Measurements from ENCODE around the gene IGDCC3. TPM values are rescaled to one million over a fixed set of nuclear protein-coding genes. Genes with fewer than 3 reads are reported as not detected.

The IGDCC3 gene
- total and polyA plus RNA-seq, 10 donors: 0.03 to 0.34 (median 0.03) TPM; not detected in 7

DNA sequence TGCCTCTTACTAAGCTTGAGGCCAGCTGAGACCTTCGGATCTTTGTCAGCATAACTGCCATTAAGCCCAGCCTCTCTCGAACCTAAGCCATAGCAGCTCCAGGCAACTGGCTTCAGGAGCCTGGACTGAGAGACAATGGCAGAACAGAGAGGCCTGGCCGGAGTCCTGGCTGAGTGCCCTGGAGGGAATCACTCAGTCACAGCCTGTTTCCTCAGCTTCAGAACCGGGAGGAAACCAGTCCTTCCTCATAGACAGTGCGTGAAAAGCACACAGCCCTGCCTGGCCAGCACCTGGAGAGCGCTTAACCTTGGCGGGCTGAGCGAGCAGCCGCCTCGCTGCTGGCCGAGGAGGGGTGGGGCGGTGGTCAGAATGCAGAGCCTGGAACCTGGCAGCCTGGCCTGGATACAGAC is 51.7 kb downstream of the IGDCC3 start:
- Histone ChIP-seq H3K27me3 (replicated peaks in 1 of 7) (peaks cover 0 to 26% (median 0%) of the 10 kb centered on the region in 7 donors), H3K9me3 (no peaks in the 10 kb centered on the region), H3K36me3 (no peaks in the 10 kb centered on the region), H3K27ac (no peak overlapping the region), H3K4me1 (peaks cover 0 to 7% (median 0%) of the 10 kb centered on the region in 6 donors), H3K4me3 (no peak overlapping the region)
- 14 to 30% (median 20%) methylated on average over 5 to 12 of the region's 12 CpGs for WGBS, 5 donors
- no peak for DNase-seq
- intact Hi-C loops (cut with DNase I; ENCODE audit: low total_unique reads): no loop called here
- peak in 1 of 3 donors; percentile 31 for TF ChIP-seq POLR2AphosphoS5 (IDR thresholded peaks at IDR 0.05)
- TF ChIP-seq POLR2A (IDR thresholded peaks at IDR 0.05): no peak
- TF ChIP-seq, protein P1, sequence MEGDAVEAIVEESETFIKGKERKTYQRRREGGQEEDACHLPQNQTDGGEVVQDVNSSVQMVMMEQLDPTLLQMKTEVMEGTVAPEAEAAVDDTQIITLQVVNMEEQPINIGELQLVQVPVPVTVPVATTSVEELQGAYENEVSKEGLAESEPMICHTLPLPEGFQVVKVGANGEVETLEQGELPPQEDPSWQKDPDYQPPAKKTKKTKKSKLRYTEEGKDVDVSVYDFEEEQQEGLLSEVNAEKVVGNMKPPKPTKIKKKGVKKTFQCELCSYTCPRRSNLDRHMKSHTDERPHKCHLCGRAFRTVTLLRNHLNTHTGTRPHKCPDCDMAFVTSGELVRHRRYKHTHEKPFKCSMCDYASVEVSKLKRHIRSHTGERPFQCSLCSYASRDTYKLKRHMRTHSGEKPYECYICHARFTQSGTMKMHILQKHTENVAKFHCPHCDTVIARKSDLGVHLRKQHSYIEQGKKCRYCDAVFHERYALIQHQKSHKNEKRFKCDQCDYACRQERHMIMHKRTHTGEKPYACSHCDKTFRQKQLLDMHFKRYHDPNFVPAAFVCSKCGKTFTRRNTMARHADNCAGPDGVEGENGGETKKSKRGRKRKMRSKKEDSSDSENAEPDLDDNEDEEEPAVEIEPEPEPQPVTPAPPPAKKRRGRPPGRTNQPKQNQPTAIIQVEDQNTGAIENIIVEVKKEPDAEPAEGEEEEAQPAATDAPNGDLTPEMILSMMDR (IDR thresholded peaks at IDR 0.05 in 8 of 11, conservative IDR thresholded peaks at IDR 0.05 in 3 of 11): no peak

- Histone ChIP-seq H3K27ac (no peak overlapping the region), H3K9me3 (no peaks in the 10 kb centered on the region), H3K4me3 (no peak overlapping the region), H3K27me3 (replicated peaks in 1 of 7) (peaks cover 0 to 26% (median 0%) of the 10 kb centered on the region in 7 donors), H3K36me3 (no peaks in the 10 kb centered on the region), H3K4me1 (peaks cover 0 to 7% (median 0%) of the 10 kb centered on the region in 6 donors)
- DNase-seq: no peak
- intact Hi-C loops (cut with DNase I; ENCODE audit: low total_unique reads): no loop called here
- no peak for TF ChIP-seq POLR2A (IDR thresholded peaks at IDR 0.05)
- TF ChIP-seq, protein P1 (IDR thresholded peaks at IDR 0.05 in 8 of 11, conservative IDR thresholded peaks at IDR 0.05 in 3 of 11): no peak
- TF ChIP-seq POLR2AphosphoS5 (IDR thresholded peaks at IDR 0.05): no peak
- 8 to 16% (median 13%) methylated on average over 8 to 9 of the region's 9 CpGs for WGBS, 5 donors
Measured at GRCh38 chr15:65323071-65323511, 54.7 kb downstream of the IGDCC3 start.

GRCh38 chr15:65318870-65319356 is 58.9 kb downstream of the IGDCC3 start:
- intact Hi-C loops (cut with DNase I; ENCODE audit: low total_unique reads): loop anchor here (2.0 kb wide), 1 partner anchor 66 kb away; no protein-coding TSS in a partner anchor
- Histone ChIP-seq H3K4me3 (no peak overlapping the region), H3K27me3 (replicated peaks in 1 of 7) (peaks cover 0 to 35% (median 0%) of the 10 kb centered on the region in 7 donors), H3K27ac (no peak overlapping the region), H3K36me3 (no peaks in the 10 kb centered on the region), H3K4me1 (peaks cover 0 to 3% (median 0%) of the 10 kb centered on the region in 6 donors), H3K9me3 (no peaks in the 10 kb centered on the region)
- WGBS, 5 donors: 24 to 36% (median 28%) methylated on average over 5 of the region's 5 CpGs
- TF ChIP-seq POLR2AphosphoS5 (IDR thresholded peaks at IDR 0.05) (peak in 1 of 3 donors; percentile 23), POLR2A (IDR thresholded peaks at IDR 0.05) (no peak)
- TF ChIP-seq, protein P1 (IDR thresholded peaks at IDR 0.05 in 8 of 11, conservative IDR thresholded peaks at IDR 0.05 in 3 of 11): peak; percentile 91 to 97 (median 94)
- peak; percentile 89 for DNase-seq

GRCh38 chr15:65312400-65312916 is 65.3 kb downstream of the IGDCC3 start:
- no peaks in the 10 kb centered on the region for H3K9me3 ChIP-seq
- H3K27me3 ChIP-seq (replicated peaks in 1 of 7): peaks cover 0 to 13% (median 0%) of the 10 kb centered on the region in 7 donors
- DNase-seq: peak; percentile 28
- 74 to 80% (median 76%) methylated on average over 11 of the region's 11 CpGs for WGBS, 5 donors
- no peaks in the 10 kb centered on the region for H3K4me1 ChIP-seq
- TF ChIP-seq, protein P1 (IDR thresholded peaks at IDR 0.05 in 8 of 11, conservative IDR thresholded peaks at IDR 0.05 in 3 of 11): no peak
- TF ChIP-seq POLR2A (IDR thresholded peaks at IDR 0.05) (no peak), POLR2AphosphoS5 (IDR thresholded peaks at IDR 0.05) (no peak)
- intact Hi-C loops (cut with DNase I; ENCODE audit: low total_unique reads): no loop called here
- no peaks in the 10 kb centered on the region for H3K36me3 ChIP-seq
- no peak overlapping the region for H3K4me3 ChIP-seq
- peak overlapping the region in 2 of 8 donors; percentile 4 to 14 for H3K27ac ChIP-seq
